Fibroblast of pulmonary artery (primary cell): ENCODE data around the gene CHURC1.

Experiments
- DNase-seq: peaks from one replicate; pipeline ENCODE4 v3.0.0-alpha.2; 2010; ENCODE audit warnings: low read depth
- H3K4me3 ChIP-seq: replicated peaks from 2 replicates; pipeline ENCODE4 v1.5.1; 2011; ENCODE audit warnings: low read depth, mild to moderate bottlenecking, control low read depth, low read length, moderate library complexity
- TF ChIP-seq, protein P1 (sequence below): IDR thresholded peaks from 2 replicates; pipeline ENCODE4 v1.5.1; 2011; ENCODE audit warnings: mild to moderate bottlenecking, control low read depth, low read length, inconsistent platforms; ENCODE audit errors: missing control alignments

The CHURC1 gene

GRCh38 chr14:64919215-64919614 is 5.0 kb downstream of the CHURC1 start:
- no peak for DNase-seq
- TF ChIP-seq, protein P1, sequence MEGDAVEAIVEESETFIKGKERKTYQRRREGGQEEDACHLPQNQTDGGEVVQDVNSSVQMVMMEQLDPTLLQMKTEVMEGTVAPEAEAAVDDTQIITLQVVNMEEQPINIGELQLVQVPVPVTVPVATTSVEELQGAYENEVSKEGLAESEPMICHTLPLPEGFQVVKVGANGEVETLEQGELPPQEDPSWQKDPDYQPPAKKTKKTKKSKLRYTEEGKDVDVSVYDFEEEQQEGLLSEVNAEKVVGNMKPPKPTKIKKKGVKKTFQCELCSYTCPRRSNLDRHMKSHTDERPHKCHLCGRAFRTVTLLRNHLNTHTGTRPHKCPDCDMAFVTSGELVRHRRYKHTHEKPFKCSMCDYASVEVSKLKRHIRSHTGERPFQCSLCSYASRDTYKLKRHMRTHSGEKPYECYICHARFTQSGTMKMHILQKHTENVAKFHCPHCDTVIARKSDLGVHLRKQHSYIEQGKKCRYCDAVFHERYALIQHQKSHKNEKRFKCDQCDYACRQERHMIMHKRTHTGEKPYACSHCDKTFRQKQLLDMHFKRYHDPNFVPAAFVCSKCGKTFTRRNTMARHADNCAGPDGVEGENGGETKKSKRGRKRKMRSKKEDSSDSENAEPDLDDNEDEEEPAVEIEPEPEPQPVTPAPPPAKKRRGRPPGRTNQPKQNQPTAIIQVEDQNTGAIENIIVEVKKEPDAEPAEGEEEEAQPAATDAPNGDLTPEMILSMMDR, result no peak
- H3K4me3 ChIP-seq, result no peak overlapping the region

DNA sequence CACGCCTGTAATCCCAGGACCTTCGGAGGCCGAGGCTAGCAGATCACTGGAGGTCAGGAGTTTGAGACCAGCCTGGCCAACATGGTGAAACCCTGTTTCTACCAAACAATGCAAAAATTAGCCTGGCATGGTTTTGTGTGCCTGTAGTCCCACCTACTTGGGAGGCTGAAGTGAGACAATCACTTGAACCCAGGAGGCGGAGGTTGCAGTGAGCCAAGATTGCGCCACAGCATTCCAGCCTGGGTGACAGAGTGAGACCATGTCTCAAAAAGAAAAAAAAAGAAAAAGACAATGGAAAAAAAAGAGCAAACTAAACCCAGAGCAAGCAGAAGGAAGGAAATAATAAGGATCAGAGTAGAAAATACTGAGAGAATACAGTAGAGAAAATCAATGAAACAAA is 5.4 kb downstream of the CHURC1 start:
- no peak overlapping the region for H3K4me3 ChIP-seq
- DNase-seq, result peak; percentile 47
- TF ChIP-seq, protein P1, result no peak

- H3K4me3 ChIP-seq, result no peak overlapping the region
- TF ChIP-seq, protein P1, result no peak
- DNase-seq, result no peak
These were observed 6.2 kb downstream of the CHURC1 start for GRCh38 chr14:64920465-64920864.

DNA sequence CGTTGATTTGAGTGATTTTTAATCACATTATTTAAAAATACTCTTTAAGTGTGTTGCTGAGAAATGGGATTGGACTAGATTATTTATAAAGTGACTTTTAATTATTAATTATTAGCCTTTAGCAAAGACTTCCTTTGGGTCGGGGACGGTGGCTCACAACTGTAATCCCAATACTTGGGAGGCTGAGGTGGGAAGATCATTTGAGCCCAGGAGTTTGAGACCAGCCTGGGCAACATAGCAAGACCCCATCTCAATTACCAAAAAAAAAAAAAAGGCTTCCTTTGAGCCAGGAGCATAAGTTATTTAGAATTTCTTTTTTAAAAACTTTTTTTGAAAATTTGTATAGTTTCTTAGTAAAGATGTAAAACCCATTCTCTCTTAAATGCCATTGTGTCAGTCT is 8.8 kb downstream of the CHURC1 start:
- DNase-seq, result no peak
- TF ChIP-seq, protein P1, result no peak
- no peak overlapping the region for H3K4me3 ChIP-seq

GRCh38 chr14:64926398-64926995 is 12.2 kb downstream of the CHURC1 start:
- no peak overlapping the region for H3K4me3 ChIP-seq
- TF ChIP-seq, protein P1, result no peak
- no peak for DNase-seq

DNA sequence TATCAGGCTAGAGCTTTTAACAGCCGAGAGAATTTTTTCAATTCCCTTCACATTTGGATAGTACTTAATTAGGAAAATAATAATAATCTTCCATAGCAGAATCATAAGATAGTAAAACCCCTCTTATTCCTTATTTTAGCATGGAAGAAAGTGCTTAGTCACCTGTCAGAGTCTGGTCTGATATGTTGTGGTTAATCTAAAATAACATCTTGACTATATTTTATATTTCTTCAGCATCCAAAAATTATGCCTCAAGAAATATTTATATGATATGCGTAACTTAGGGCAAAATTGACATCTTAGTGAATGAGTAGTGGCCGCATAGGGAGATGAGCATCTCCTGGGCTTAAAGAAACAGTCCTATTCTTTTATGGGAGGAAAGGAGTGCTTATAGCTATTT is 12.8 kb downstream of the CHURC1 start:
- no peak for DNase-seq
- TF ChIP-seq, protein P1, result no peak

More for the DNA sequence above, 12.8 kb downstream of the CHURC1 start:
- no peak overlapping the region for H3K4me3 ChIP-seq
